Stimulated activated CD8-positive, alpha-beta memory T cell treated with anti-CD3 and anti-CD28 coated beads, Interleukin-12 subunit alpha, Interleukin-12 subunit beta, amount 100 ng/mL, for 1 hour (primary cell): ENCODE data around the gene TRIM47.
"Not testable (repeated sequence)": the region's sequence is repeated elsewhere in the genome, so short reads cannot be mapped to it uniquely, and the experiment has no call there.

Experiments used
- DNase-seq: peaks from one replicate; pipeline ENCODE4 v3.0.0-alpha.2; 2020; ENCODE audit warnings: low read depth

The TRIM47 gene

GRCh38 chr17:75869282-75870141 lies 8.9 kb downstream of the TRIM47 start:
- no peak for DNase-seq

- not testable (repeated sequence) for DNase-seq
Measured at GRCh38 chr17:75868730-75869281, 9.6 kb downstream of the TRIM47 start.

- DNase-seq: not testable (repeated sequence)
Measured at GRCh38 chr17:75865404-75866188, 12.8 kb downstream of the TRIM47 start.

- not testable (repeated sequence) for DNase-seq
Measured at GRCh38 chr17:75864887-75865286, 13.5 kb downstream of the TRIM47 start.

- DNase-seq: no peak
Measured at GRCh38 chr17:75864448-75864871, 13.9 kb downstream of the TRIM47 start.

GRCh38 chr17:75861927-75862317 lies 16.5 kb downstream of the TRIM47 start:
- DNase-seq: no peak

- not testable (repeated sequence) for DNase-seq
Measured at GRCh38 chr17:75859358-75859757, 19.0 kb downstream of the TRIM47 start.

- no peak for DNase-seq
Measured at GRCh38 chr17:75856062-75856756, 22.2 kb downstream of the TRIM47 start.

- DNase-seq: peak; percentile 95
Measured at GRCh38 chr17:75855310-75856061, 22.9 kb downstream of the TRIM47 start, which contains the start of gene WBP2. TSS of gene WBP2 (minus strand) at chr17:75855335. CDS start at chr17:75855297, 38 bp downstream.

- no peak for DNase-seq
Measured at GRCh38 chr17:75854881-75855309, 23.5 kb downstream of the TRIM47 start.

GRCh38 chr17:75854101-75854748 lies 24.2 kb downstream of the TRIM47 start:
- no peak for DNase-seq

GRCh38 chr17:75853433-75853832 lies 24.9 kb downstream of the TRIM47 start:
- no peak for DNase-seq

GRCh38 chr17:75851693-75851991 lies 26.7 kb downstream of the TRIM47 start:
- not testable (repeated sequence) for DNase-seq

GRCh38 chr17:75850928-75851692 lies 27.3 kb downstream of the TRIM47 start:
- no peak for DNase-seq

GRCh38 chr17:75849724-75850123 lies 28.7 kb downstream of the TRIM47 start:
- DNase-seq: no peak

GRCh38 chr17:75849279-75849646 lies 29.1 kb downstream of the TRIM47 start:
- DNase-seq: no peak

GRCh38 chr17:75848523-75849278 lies 29.7 kb downstream of the TRIM47 start:
- DNase-seq: peak; percentile 76

GRCh38 chr17:75847614-75848522 lies 30.5 kb downstream of the TRIM47 start:
- no peak for DNase-seq
